GM03348 (cell line): ENCODE data around the gene TTC33.
"Not testable (repeated sequence)": the region's sequence is repeated elsewhere in the genome, so short reads cannot be mapped to it uniquely, and the experiment has no call there.

Source experiments
- DNase-seq: peaks from one replicate; pipeline ENCODE4 v3.0.0; 2012; ENCODE audit warnings: low spot score

Gene TTC33

GRCh38 chr5:40716590-40716989, 39.2 kb downstream of the TTC33 start:
- no peak for DNase-seq

- DNase-seq, result no peak
These were observed 39.8 kb downstream of the TTC33 start for GRCh38 chr5:40716000-40716399.

- DNase-seq, result no peak
These were observed 41.8 kb downstream of the TTC33 start for GRCh38 chr5:40714001-40714400.

GRCh38 chr5:40710575-40710974, 45.2 kb downstream of the TTC33 start:
- DNase-seq, result not testable (repeated sequence)

GRCh38 chr5:40705484-40705883, 50.3 kb downstream of the TTC33 start:
- not testable (repeated sequence) for DNase-seq

- not testable (repeated sequence) for DNase-seq
These were observed 53.7 kb downstream of the TTC33 start for GRCh38 chr5:40702027-40702426.

GRCh38 chr5:40700116-40700782, 55.5 kb downstream of the TTC33 start:
- DNase-seq, result no peak

GRCh38 chr5:40694433-40694832, 61.3 kb downstream of the TTC33 start:
- no peak for DNase-seq

- DNase-seq, result no peak
These were observed 63.9 kb downstream of the TTC33 start for GRCh38 chr5:40691894-40692293.

- no peak for DNase-seq
These were observed 65.5 kb downstream of the TTC33 start for GRCh38 chr5:40690267-40690666.

GRCh38 chr5:40689438-40689837, 66.3 kb downstream of the TTC33 start:
- peak; percentile 80 for DNase-seq

- DNase-seq, result no peak
These were observed 66.8 kb downstream of the TTC33 start for GRCh38 chr5:40688996-40689395.

- peak; percentile 72 for DNase-seq
These were observed 67.5 kb downstream of the TTC33 start for GRCh38 chr5:40688127-40688761.

GRCh38 chr5:40687321-40687720, 68.4 kb downstream of the TTC33 start:
- DNase-seq, result no peak

- DNase-seq, result no peak
These were observed 69.7 kb downstream of the TTC33 start for GRCh38 chr5:40685976-40686486.

- no peak for DNase-seq
These were observed 70.6 kb downstream of the TTC33 start for GRCh38 chr5:40685193-40685592.

- no peak for DNase-seq
These were observed 72.5 kb downstream of the TTC33 start for GRCh38 chr5:40683305-40683704.

- no peak for DNase-seq
These were observed 73.4 kb downstream of the TTC33 start for GRCh38 chr5:40682154-40683017.

GRCh38 chr5:40681363-40682153, 74.2 kb downstream of the TTC33 start:
- DNase-seq, result peak; percentile 32

- no peak for DNase-seq
These were observed 74.9 kb downstream of the TTC33 start for GRCh38 chr5:40680741-40681362.

- DNase-seq, result no peak
These were observed 75.7 kb downstream of the TTC33 start, which contains the start of gene PTGER4 for GRCh38 chr5:40679913-40680681. Gene PTGER4, plus strand, starts transcription at chr5:40679915. Its CDS starts 1,079 bp downstream, at chr5:40680994.
